SW480 (cell line): ENCODE measurements around the gene RELN.
A peak's percentile ranks its signal among the peaks of the same experiment; 100 is the strongest.

Experiments used
- DNase-seq: peaks from one replicate; pipeline ENCODE4 v3.0.0-alpha.2; 2016; ENCODE audit warnings: low spot score

RELN gene

GRCh38 chr7:103989785-103990767 lies 618 bp upstream of the RELN start:
- peak; percentile 41 for DNase-seq

- no peak for DNase-seq
Measured at GRCh38 chr7:103988468-103989199, 824 bp downstream of the RELN start.

- DNase-seq, result no peak
Measured at GRCh38 chr7:103987451-103987850, 2.0 kb downstream of the RELN start.

GRCh38 chr7:103985565-103986126 lies 3.8 kb downstream of the RELN start:
- DNase-seq, result no peak

GRCh38 chr7:103984050-103984449 lies 5.4 kb downstream of the RELN start:
- no peak for DNase-seq

GRCh38 chr7:103983201-103983977 lies 6.1 kb downstream of the RELN start:
- no peak for DNase-seq

- DNase-seq, result no peak
Measured at GRCh38 chr7:103981003-103981423, 8.4 kb downstream of the RELN start.

GRCh38 chr7:103972779-103973434 lies 16.6 kb downstream of the RELN start:
- DNase-seq, result no peak

- DNase-seq, result no peak
Measured at GRCh38 chr7:103967401-103967800, 22.1 kb downstream of the RELN start.

GRCh38 chr7:103966593-103967277 lies 22.7 kb downstream of the RELN start:
- DNase-seq, result no peak

- peak; percentile 42 for DNase-seq
Measured at GRCh38 chr7:103964269-103964668, 25.2 kb downstream of the RELN start.

GRCh38 chr7:103962070-103962469 lies 27.4 kb downstream of the RELN start:
- DNase-seq, result peak; percentile 43

GRCh38 chr7:103958284-103958818 lies 31.1 kb downstream of the RELN start:
- no peak for DNase-seq

GRCh38 chr7:103955985-103956384 lies 33.5 kb downstream of the RELN start:
- no peak for DNase-seq

- DNase-seq, result no peak
Measured at GRCh38 chr7:103952408-103952807, 37.0 kb downstream of the RELN start.

GRCh38 chr7:103951311-103951710 lies 38.1 kb downstream of the RELN start:
- no peak for DNase-seq

GRCh38 chr7:103949374-103949773 lies 40.1 kb downstream of the RELN start:
- DNase-seq, result no peak

GRCh38 chr7:103947026-103947655 lies 42.3 kb downstream of the RELN start:
- no peak for DNase-seq

GRCh38 chr7:103944230-103944900 lies 45.1 kb downstream of the RELN start:
- no peak for DNase-seq
